H1 (cell line): ENCODE data around the gene CHRNG. TPM values are rescaled to one million over a fixed set of nuclear protein-coding genes. Genes with fewer than 3 reads are reported as not detected.

Experiments
- CBX8 ChIP-seq: fragments of 300-800, 300-1000 bp; sonication (generic); IDR thresholded peaks from 2 replicates; pipeline ENCODE4 v1.7.1; 2016; ENCODE audit warnings: low read depth, low read length, borderline replicate concordance
- CEBPB ChIP-seq: IDR thresholded peaks from 2 replicates; pipeline ENCODE4 v1.6.1; 2012; ENCODE audit warnings: low read depth, low read length
- CHD1 ChIP-seq: IDR thresholded peaks from 2 replicates; pipeline ENCODE4 v1.6.1; 2012; ENCODE audit warnings: low read depth, low read length, improper control_type of control experiment
- CHD2 ChIP-seq: IDR thresholded peaks from 2 replicates; pipeline ENCODE4 v1.6.1; 2012; ENCODE audit warnings: low read length, improper control_type of control experiment
- CHD7 ChIP-seq: fragments of 300-600 bp; sonication (generic); IDR thresholded peaks from 2 replicates; pipeline ENCODE4 v1.7.1; 2012; ENCODE audit warnings: low read length, moderate library complexity, mild to moderate bottlenecking, inconsistent platforms; ENCODE audit not compliant: insufficient replicate concordance
- CREB1 ChIP-seq: IDR thresholded peaks from 2 replicates; pipeline ENCODE4 v1.6.1; 2012; ENCODE audit warnings: inconsistent platforms
- CTBP2 ChIP-seq: IDR thresholded peaks from 2 replicates; pipeline ENCODE4 v1.7.0; 2011; ENCODE audit warnings: borderline replicate concordance, mild to moderate bottlenecking, moderate library complexity, mixed read lengths, low read length; ENCODE audit not compliant: insufficient read depth, insufficient read length
- FOSL1 ChIP-seq: IDR thresholded peaks from 2 replicates; pipeline ENCODE4 v1.6.1; 2011; ENCODE audit warnings: mild to moderate bottlenecking, low read depth, low read length, moderate library complexity; ENCODE audit not compliant: insufficient read depth
- KDM5A ChIP-seq: fragments of 200-600 bp; IDR thresholded peaks from 2 replicates; pipeline ENCODE4 v1.7.1; 2012; ENCODE audit warnings: mild to moderate bottlenecking, low read length, inconsistent platforms, mixed read lengths
- SP1 ChIP-seq: IDR thresholded peaks from 2 replicates; pipeline ENCODE4 v1.6.1; 2011; ENCODE audit warnings: low read depth, low read length
- SUZ12 ChIP-seq: fragments of 200-600 bp; sonication (generic); IDR thresholded peaks from 2 replicates; pipeline ENCODE4 v1.6.1; 2012; ENCODE audit warnings: mild to moderate bottlenecking, inconsistent platforms, low read length, moderate library complexity, mixed read lengths
- polyA plus RNA-seq, 7 experiments: library from polyadenylated mRNA; depleted of rRNA in 3 of 7; stranded (reverse) in 5 of 7; unstranded in 2 of 7; fragments of >200 nt in 5 of 7; fragments of 200-250 nt in 2 of 7; gene quantifications; 1 replicate in 5 of 7; 2 replicates in 1 of 7; 4 replicates in 1 of 7; pipeline versions ENCODE4 v1.2.1 to v1.2.3, GENCODE V29; 2011 to 2013; ENCODE audit warnings: missing spikeins in 2 of 7, mixed read lengths in 2 of 7
- total RNA-seq: library from RNA; stranded (reverse); fragmentation: NEBNext Ultra II Directional; extraction: Animal tissue kit (Norgen Biotek cat#: 25700); gene quantifications from 2 replicates; pipeline ENCODE4 v1.2.1, GENCODE V29; 2021

CHRNG gene
- total and polyA plus RNA-seq, 2 of the 8 experiments (the other 6 are each of a cell fraction or from before 2014, with no cell fraction given) = 0.05 TPM; not detected in 1

GRCh38 chr2:232547991-232548390 is 8.5 kb downstream of the CHRNG start (continued):
- TF ChIP-seq CHD7 (no peak), CREB1 (no peak), SP1 (no peak), KDM5A (no peak), FOSL1 (no peak), CEBPB (no peak), CHD1 (no peak), SUZ12 (no peak), CTBP2 (no peak), CBX8 (no peak), CHD2 (no peak)
